Erythroblast (primary cell): ENCODE measurements around the gene LIN9.

ENCODE experiments used
- GATA1 ChIP-seq: IDR thresholded peaks from 2 replicates; pipeline ENCODE4 v1.6.1; 2011; ENCODE audit warnings: low read depth, mild to moderate bottlenecking, control low read depth, low read length, moderate library complexity
- POLR2A ChIP-seq: IDR thresholded peaks from 2 replicates; pipeline ENCODE4 v1.6.1; 2011; ENCODE audit warnings: mild to moderate bottlenecking, low read length

GRCh38 chr1:226276987-226277386, 32.0 kb downstream of the LIN9 start:
- no peak for TF ChIP-seq POLR2A
- no peak for TF ChIP-seq GATA1
